ENCODE data around the gene IL3RA.

Gene IL3RA

GRCh38 chrX:1355131-1356046, 18.8 kb downstream of the IL3RA start:
- H3K4me3 ChIP-seq (ENCODE audit: low read length): no peak overlapping the region
- DNase-seq (ENCODE audit: low read depth): no peak
- TF ChIP-seq CTCF (IDR thresholded peaks at IDR 0.05; ENCODE audit: insufficient read depth, low read depth, low read length, missing control alignments): no peak

- H3K4me3 ChIP-seq (ENCODE audit: low read length): no peak overlapping the region
- no peak for TF ChIP-seq CTCF (IDR thresholded peaks at IDR 0.05; ENCODE audit: insufficient read depth, low read depth, low read length, missing control alignments)
- DNase-seq (ENCODE audit: low read depth): no peak
Observed at GRCh38 chrX:1357993-1358392, 21.4 kb downstream of the IL3RA start.

GRCh38 chrX:1358793-1359476, 22.4 kb downstream of the IL3RA start:
- no peak for DNase-seq (ENCODE audit: low read depth)
- TF ChIP-seq CTCF (IDR thresholded peaks at IDR 0.05; ENCODE audit: insufficient read depth, low read depth, low read length, missing control alignments): no peak
- no peak overlapping the region for H3K4me3 ChIP-seq (ENCODE audit: low read length)

- no peak overlapping the region for H3K4me3 ChIP-seq (ENCODE audit: low read length)
- no peak for DNase-seq (ENCODE audit: low read depth)
- TF ChIP-seq CTCF (IDR thresholded peaks at IDR 0.05; ENCODE audit: insufficient read depth, low read depth, low read length, missing control alignments): no peak
Observed at GRCh38 chrX:1359477-1359873, 22.9 kb downstream of the IL3RA start.

GRCh38 chrX:1360171-1360570, 23.6 kb downstream of the IL3RA start:
- no peak for TF ChIP-seq CTCF (IDR thresholded peaks at IDR 0.05; ENCODE audit: insufficient read depth, low read depth, low read length, missing control alignments)
- DNase-seq (ENCODE audit: low read depth): no peak
- no peak overlapping the region for H3K4me3 ChIP-seq (ENCODE audit: low read length)

GRCh38 chrX:1361275-1361674, 24.7 kb downstream of the IL3RA start:
- no peak for DNase-seq (ENCODE audit: low read depth)
- H3K4me3 ChIP-seq (ENCODE audit: low read length): no peak overlapping the region
- no peak for TF ChIP-seq CTCF (IDR thresholded peaks at IDR 0.05; ENCODE audit: insufficient read depth, low read depth, low read length, missing control alignments)

Data from epithelial cell of esophagus (primary cell).